ENCODE results near the gene LRR1. TPM values are rescaled to one million over a fixed set of nuclear protein-coding genes. Genes with fewer than 3 reads are reported as not detected.
"Not testable (repeated sequence)": the region's sequence is repeated elsewhere in the genome, so short reads cannot be mapped to it uniquely, and the experiment has no call there.

LRR1 gene
- polyA plus RNA-seq, 1 donor = 7.4 TPM

- peak; percentile 79 for DNase-seq
These were observed 36.0 kb downstream of the LRR1 start, which contains the start of gene DNAAF2 for GRCh38 chr14:49634547-49635334. TSS of gene DNAAF2 (minus strand) at chr14:49635244. CDS start at chr14:49635149, 95 bp downstream.

GRCh38 chr14:49636866-49637265 lies 38.1 kb downstream of the LRR1 start:
- no peak for DNase-seq

DNA sequence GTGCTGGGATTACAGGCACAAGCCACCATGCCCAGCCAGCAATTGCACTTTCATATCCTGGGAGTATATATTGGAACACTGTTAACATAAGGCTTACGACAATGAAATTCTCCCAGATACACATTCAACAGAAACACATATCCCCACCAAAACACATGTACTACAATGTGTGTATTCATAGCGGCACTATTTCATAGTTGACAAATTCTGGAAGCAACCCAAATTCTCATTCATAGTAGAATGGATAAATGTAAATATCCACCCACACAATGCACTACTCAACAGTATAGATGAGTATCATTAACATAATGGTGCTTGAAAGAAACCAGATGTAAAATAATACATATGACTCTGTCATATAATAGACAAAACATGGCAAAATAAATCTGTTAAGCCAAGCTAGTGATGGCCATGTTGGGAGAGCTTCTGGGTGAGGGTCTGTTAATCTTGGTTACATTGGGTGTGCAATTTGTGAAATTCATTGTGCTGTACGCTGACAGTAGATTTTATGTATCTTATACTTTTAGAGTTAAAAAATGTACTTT lies 38.9 kb downstream of the LRR1 start:
- DNase-seq = no peak

DNA sequence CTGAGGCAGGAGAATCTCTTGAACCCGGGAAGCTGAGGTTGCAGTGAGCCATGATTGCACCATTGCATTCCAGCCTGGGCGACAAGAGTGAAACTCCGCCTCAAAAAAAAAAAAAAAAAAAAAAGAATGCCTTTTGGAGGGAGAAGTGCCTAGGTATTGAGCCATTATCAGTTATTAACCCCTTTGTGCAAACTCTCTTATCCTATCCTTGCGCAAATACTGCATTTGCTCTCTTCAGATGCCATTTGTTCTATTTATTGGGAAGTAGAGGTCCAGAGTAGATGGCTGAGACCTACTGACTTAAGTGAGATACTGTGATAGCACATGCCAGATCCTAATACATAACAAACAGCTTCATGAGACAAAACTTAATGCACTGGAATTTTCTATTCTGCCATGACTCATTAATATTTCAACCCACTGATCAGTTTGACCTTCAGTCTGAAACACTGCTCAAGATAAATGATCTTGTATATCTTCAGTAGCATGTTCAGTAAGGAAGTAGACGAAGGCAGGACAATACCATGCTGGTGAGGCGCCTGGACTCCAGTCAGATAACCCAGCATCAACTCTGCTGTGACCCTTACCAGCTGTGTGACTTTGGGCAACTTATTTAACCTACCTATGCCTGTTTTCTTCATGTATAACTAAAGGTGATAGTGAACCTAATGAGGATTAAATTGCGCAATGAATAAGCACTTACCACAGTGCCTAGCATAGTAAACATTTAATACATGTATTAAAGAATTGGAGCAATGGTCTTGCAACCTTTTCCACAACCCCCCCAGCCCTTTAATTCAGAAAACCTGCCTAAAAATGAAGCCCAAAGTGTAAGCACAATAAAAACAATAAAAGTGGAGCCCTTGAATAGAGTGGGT lies 42.0 kb downstream of the LRR1 start:
- no peak for DNase-seq

- DNase-seq = no peak
These were observed 43.0 kb downstream of the LRR1 start for GRCh38 chr14:49641697-49642129.

- DNase-seq = no peak
These were observed 43.4 kb downstream of the LRR1 start for GRCh38 chr14:49642163-49642562.

GRCh38 chr14:49653508-49653907 lies 54.8 kb downstream of the LRR1 start:
- no peak for DNase-seq

DNA sequence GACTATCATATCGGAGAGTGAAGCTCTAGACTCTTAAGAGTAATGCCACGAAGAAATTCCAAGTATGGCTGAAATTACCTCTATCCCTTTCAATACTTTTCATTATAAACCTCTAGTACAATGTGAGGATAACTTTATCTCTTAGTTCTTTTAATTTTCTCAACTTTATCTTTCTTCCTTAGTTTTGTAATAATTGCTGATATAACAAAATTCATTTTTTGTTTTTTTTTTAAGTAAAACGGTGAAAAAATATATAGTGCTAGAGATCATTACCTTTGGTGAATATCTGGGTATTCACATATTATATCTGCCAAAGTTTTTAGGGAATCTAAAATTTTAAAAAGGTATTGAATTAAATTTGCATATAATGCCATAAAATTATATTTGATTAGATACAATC lies 55.8 kb downstream of the LRR1 start:
- DNase-seq = no peak

DNA sequence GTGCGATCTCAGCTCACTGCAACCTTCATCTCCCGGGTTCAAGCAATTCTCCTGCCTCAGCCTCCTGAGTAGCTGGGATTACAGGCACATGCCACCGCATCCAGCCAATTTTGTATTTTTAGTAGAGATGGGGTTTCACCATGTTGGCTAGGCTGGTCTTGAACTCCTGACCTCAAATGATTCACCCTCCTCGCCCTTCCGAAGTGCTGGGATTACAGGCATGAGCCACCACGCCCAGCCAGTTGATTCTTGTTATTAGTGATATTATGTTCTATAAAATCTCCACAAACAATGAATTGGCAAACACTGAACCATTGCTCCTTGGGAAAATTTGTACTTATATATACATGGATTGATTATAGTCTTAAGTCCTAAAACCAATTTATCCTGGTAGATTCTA lies 58.8 kb downstream of the LRR1 start:
- DNase-seq = not testable (repeated sequence)

DNA sequence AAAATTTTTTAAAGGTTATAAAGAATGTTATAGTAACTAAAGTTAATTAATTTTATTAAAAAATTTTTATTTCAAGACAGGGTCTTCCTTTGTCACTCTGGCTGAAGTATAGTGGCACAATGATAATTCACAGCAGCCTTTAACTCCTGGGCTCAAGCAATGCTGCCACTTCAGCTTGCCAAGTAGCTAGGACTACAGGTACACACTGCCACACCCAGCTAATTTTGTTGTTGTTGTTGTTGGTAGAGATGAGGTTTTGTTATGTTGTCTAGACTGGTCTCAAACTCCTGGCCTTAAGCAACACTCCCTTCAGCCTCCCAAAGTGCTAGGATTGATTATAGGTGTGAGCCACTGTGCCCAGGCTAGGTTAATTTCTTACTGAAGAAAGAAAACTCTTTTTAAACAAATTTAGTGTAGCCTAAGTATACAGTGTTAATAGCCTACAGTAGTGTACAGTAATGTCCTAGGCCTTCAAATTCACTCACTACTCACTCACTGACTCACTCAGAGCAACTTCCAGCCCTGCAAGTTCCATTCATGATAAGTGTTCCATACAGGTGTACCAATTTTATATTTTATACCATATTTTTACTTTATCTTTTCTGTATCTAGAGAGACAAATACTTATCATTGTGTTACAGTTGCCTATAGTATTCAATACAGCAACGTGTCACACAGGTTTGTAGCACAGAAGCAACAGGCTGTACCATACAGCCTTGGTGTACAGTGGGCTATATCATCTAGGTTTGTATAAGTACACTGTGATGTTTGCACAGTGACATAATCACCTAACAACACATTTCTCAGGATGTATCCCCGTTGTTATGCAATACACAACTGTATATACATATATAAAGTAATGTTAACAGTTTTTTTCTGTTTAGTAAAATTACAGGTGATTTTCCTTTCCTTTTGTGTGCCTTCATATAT lies 61.1 kb downstream of the LRR1 start:
- no peak for DNase-seq

Other genes with a start within 250 kb of the LRR1 start
- 1,715 TPM for gene RPS29, start 12.6 kb upstream of the LRR1 start, polyA plus RNA-seq (ENCODE audit: insufficient read length)
- 150 TPM for gene RPL36AL, start 21.7 kb downstream of the LRR1 start, polyA plus RNA-seq (ENCODE audit: insufficient read length)
- gene MGAT2, start 21.9 kb downstream of the LRR1 start, polyA plus RNA-seq (ENCODE audit: insufficient read length) = 22.4 TPM
- 7.7 TPM for gene DNAAF2, start 36.3 kb downstream of the LRR1 start, polyA plus RNA-seq (ENCODE audit: insufficient read length)
- 8.0 TPM for gene POLE2, start 89.3 kb downstream of the LRR1 start, polyA plus RNA-seq (ENCODE audit: insufficient read length)
- 6.0 TPM for gene KLHDC1, start 94.2 kb downstream of the LRR1 start, polyA plus RNA-seq (ENCODE audit: insufficient read length)
- gene KLHDC2, start 169.2 kb downstream of the LRR1 start, polyA plus RNA-seq (ENCODE audit: insufficient read length) = 73.5 TPM

Measured in hindlimb muscle (tissue), 1 donor.